HFF-Myc (cell line): ENCODE results near the gene MVK.

Experiments used
- DNase-seq: peaks from one replicate; pipeline ENCODE4 v3.0.0-alpha.2; 2011; ENCODE audit warnings: low read depth; ENCODE audit errors: extremely low read depth
- H3K4me3 ChIP-seq: replicated peaks from 2 replicates; pipeline ENCODE4 v1.5.1; 2011; ENCODE audit warnings: low read depth, mild to moderate bottlenecking, control low read depth, low read length
- TF ChIP-seq, protein P1 (sequence below): IDR thresholded peaks from 2 replicates; pipeline ENCODE4 v1.5.1; 2012; ENCODE audit warnings: mild to moderate bottlenecking, low read depth, low read length, control low read depth; ENCODE audit errors: missing control alignments

The MVK gene

DNA sequence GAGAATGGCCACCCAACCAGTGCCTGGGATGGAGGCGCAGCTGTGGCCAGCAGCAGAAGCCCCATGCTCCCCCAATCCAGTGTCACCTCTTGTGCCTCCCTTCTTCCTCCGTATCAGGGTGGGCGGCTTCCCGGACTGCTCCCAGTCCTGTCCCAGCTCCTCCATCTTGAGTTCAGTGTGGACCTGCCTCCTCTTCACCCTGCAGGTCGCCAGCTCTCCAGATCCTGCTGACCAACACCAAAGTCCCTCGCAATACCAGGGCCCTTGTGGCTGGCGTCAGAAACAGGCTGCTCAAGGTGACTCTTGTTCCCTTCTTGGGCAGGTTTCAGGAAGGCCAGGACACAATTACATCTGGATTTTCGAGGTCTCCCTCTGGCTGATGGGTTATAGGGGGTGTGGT is 17.0 kb downstream of the MVK start:
- no peak overlapping the region for H3K4me3 ChIP-seq
- DNase-seq = no peak
- TF ChIP-seq, protein P1, sequence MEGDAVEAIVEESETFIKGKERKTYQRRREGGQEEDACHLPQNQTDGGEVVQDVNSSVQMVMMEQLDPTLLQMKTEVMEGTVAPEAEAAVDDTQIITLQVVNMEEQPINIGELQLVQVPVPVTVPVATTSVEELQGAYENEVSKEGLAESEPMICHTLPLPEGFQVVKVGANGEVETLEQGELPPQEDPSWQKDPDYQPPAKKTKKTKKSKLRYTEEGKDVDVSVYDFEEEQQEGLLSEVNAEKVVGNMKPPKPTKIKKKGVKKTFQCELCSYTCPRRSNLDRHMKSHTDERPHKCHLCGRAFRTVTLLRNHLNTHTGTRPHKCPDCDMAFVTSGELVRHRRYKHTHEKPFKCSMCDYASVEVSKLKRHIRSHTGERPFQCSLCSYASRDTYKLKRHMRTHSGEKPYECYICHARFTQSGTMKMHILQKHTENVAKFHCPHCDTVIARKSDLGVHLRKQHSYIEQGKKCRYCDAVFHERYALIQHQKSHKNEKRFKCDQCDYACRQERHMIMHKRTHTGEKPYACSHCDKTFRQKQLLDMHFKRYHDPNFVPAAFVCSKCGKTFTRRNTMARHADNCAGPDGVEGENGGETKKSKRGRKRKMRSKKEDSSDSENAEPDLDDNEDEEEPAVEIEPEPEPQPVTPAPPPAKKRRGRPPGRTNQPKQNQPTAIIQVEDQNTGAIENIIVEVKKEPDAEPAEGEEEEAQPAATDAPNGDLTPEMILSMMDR = no peak

GRCh38 chr12:109591041-109591440 is 17.4 kb downstream of the MVK start:
- H3K4me3 ChIP-seq = no peak overlapping the region
- TF ChIP-seq, protein P1 = no peak
- no peak for DNase-seq

- H3K4me3 ChIP-seq = no peak overlapping the region
- no peak for DNase-seq
- TF ChIP-seq, protein P1 = no peak
Measured at GRCh38 chr12:109592195-109592904, 18.8 kb downstream of the MVK start.

- TF ChIP-seq, protein P1 = no peak
- no peak for DNase-seq
Measured at GRCh38 chr12:109592905-109593272, 19.3 kb downstream of the MVK start.

DNA sequence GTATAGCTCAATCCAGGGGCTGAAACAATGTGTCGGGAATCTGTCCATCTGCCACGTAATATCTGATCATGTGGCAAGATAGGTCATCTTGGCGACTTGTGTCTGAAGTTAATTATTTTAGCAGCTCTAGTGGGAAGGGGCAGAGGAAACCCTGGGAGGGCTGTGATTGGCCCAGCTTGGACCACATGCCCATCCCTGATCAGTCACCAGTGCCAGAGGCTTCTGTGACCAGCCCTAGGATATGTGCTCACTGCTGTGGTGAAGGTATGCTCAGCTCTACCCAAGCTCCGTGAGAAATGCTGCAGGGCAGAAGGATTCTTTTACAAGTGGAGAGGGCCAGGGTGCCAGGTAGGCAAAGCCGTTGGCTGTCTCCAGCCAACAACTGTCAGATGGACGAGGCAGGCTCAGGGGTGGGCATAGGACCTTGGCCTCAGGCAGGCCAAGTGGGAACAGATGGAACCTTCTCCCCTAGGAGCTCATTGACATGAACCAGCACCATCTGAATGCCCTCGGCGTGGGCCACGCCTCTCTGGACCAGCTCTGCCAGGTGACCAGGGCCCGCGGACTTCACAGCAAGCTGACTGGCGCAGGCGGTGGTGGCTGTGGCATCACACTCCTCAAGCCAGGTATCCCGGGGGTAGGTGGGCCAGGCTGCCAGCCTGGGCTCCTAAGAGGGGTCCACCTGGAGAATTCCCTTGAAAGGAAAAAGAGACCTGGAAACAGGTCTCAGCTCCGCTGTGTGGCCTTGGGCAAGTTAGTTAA is 21.1 kb downstream of the MVK start:
- DNase-seq = no peak
- no peak overlapping the region for H3K4me3 ChIP-seq
- TF ChIP-seq, protein P1 = no peak

More at GRCh38 chr12:109592905-109593272, 19.3 kb downstream of the MVK start:
- H3K4me3 ChIP-seq = no peak overlapping the region

GRCh38 chr12:109595321-109595902 is 21.8 kb downstream of the MVK start:
- no peak overlapping the region for H3K4me3 ChIP-seq
- no peak for DNase-seq
- TF ChIP-seq, protein P1 = no peak
